ENCODE data around the gene PRDM2. TPM values are rescaled to one million over a fixed set of nuclear protein-coding genes. Genes with fewer than 3 reads are reported as not detected.

Gene PRDM2
- total and polyA plus RNA-seq, 11 donors: 16.1 to 52.7 (median 36.3) TPM

DNA sequence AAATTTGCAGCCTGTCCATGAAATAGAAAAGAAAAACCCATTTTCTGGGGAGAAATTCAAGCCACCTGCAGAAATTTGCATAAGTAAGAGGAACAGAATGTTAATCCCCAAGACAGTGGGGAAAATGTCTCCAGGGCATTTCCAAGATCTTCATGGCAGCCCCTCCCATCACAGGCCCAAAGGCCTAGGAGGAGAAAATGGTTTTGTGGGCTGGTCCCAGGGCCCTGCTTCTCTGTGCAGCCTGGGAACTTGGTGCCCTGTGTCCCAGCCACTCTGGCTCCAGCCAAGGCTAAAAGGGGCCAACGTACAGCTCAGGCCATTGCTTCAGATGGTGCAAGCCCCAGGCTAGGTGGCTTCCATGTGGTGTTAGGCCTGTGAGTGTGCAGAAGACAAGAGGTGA, 155.6 kb downstream of the PRDM2 start:
- intact Hi-C loops (cut with DNase I): no loop called here
- 54 to 83% (median 61%) methylated on average over 1 of the region's 1 CpG for WGBS, 4 donors
- ATAC-seq: no peak

DNA sequence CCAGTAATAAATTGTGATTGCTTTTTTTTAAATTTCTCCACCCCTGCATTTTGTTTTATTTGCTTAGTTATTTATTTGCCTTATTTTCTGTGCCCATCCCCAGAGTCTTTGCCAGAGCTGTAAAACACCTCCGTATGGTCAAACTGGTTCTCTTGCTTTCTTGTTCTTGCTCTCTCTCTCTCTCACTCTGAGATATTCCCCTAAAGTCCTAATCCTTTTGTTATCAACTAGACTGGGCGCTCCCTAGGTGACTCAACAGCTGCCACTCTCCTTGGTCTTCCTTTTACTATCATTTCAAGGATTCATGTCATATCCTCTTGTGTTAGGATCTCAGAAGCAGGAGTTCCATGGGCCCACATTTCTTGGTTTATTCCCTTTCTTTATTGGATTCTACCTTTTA, 160.0 kb downstream of the PRDM2 start:
- Histone ChIP-seq H3K27me3 (peaks cover 0 to 7% (median 0%) of the 10 kb centered on the region in 9 donors), H3K4me3 (no peak overlapping the region), H3K36me3 (no peaks in the 10 kb centered on the region), H3K27ac (no peak overlapping the region), H3K9me3 (peaks cover 0 to 14% (median 2%) of the 10 kb centered on the region in 12 donors), H3K4me1 (no peaks in the 10 kb centered on the region)
- ATAC-seq: no peak
- DNase-seq: no peak
- intact Hi-C loops (cut with DNase I): no loop called here
- TF ChIP-seq, protein P1, sequence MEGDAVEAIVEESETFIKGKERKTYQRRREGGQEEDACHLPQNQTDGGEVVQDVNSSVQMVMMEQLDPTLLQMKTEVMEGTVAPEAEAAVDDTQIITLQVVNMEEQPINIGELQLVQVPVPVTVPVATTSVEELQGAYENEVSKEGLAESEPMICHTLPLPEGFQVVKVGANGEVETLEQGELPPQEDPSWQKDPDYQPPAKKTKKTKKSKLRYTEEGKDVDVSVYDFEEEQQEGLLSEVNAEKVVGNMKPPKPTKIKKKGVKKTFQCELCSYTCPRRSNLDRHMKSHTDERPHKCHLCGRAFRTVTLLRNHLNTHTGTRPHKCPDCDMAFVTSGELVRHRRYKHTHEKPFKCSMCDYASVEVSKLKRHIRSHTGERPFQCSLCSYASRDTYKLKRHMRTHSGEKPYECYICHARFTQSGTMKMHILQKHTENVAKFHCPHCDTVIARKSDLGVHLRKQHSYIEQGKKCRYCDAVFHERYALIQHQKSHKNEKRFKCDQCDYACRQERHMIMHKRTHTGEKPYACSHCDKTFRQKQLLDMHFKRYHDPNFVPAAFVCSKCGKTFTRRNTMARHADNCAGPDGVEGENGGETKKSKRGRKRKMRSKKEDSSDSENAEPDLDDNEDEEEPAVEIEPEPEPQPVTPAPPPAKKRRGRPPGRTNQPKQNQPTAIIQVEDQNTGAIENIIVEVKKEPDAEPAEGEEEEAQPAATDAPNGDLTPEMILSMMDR (IDR thresholded peaks at IDR 0.05): no peak
- no peak for TF ChIP-seq POLR2A (IDR thresholded peaks at IDR 0.05)
- WGBS, 4 donors: 45 to 67% (median 55%) methylated on average over 2 of the region's 2 CpGs

More for the DNA sequence above, 155.6 kb downstream of the PRDM2 start:
- Histone ChIP-seq H3K9me3 (peaks cover 0 to 14% (median 2%) of the 10 kb centered on the region in 12 donors), H3K4me3 (no peak overlapping the region), H3K4me1 (no peaks in the 10 kb centered on the region), H3K36me3 (no peaks in the 10 kb centered on the region), H3K27ac (no peak overlapping the region), H3K27me3 (peaks cover 0 to 3% (median 0%) of the 10 kb centered on the region in 9 donors)
- TF ChIP-seq, protein P1 (IDR thresholded peaks at IDR 0.05): no peak
- TF ChIP-seq POLR2A (IDR thresholded peaks at IDR 0.05): no peak
- DNase-seq: no peak

DNA sequence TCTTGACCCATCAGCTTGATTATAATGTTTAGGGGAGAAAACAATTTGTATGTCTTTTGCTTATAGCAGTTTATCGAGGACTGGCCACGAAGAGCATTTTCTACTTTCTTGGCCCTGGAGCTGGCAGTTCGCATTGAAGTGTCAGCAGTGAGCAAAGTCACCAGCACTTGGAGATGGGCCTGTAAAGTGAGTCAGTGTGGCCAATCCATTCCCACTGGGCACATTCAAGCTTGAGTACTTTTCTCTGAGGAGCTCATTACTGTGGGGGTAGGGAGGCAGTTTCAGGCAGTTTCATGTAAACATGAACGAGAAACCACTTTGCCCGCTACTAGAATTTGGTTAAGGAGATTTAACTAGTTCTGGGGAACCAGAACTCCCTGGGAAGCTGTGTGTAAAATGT, 164.8 kb downstream of the PRDM2 start:
- Histone ChIP-seq H3K4me1 (no peaks in the 10 kb centered on the region), H3K36me3 (no peaks in the 10 kb centered on the region), H3K9me3 (no peaks in the 10 kb centered on the region), H3K27ac (no peak overlapping the region), H3K27me3 (peaks cover 0 to 7% (median 0%) of the 10 kb centered on the region in 9 donors), H3K4me3 (no peak overlapping the region)
- ATAC-seq (no peak), DNase-seq (no peak)
- 88 to 94% (median 91%) methylated on average over 5 of the region's 5 CpGs for WGBS, 4 donors
- no peak for TF ChIP-seq POLR2A (IDR thresholded peaks at IDR 0.05)
- TF ChIP-seq, protein P1 (IDR thresholded peaks at IDR 0.05): no peak
- intact Hi-C loops (cut with DNase I): no loop called here

DNA sequence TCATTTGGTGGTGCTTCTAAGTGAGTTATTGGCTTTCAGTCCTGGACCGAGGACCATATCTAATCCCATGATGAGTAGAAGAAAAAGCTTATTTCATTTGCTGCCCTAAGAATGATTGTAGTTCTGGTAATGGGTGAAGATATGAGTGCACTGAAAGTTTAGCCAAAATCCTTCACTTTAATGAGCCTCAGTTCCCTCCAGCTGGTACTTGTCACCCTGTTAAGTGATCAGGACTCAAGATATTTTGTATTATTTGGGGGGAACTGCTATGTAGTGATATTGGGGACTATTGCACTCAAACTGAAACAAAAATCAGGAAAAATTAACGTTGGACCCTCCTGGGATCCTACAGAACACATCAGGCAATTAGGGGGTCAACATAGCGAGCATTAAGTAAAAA, 165.9 kb downstream of the PRDM2 start:
- TF ChIP-seq POLR2A (IDR thresholded peaks at IDR 0.05): no peak
- TF ChIP-seq, protein P1 (IDR thresholded peaks at IDR 0.05): no peak
- no peak overlapping the region for H3K4me3 ChIP-seq
- H3K9me3 ChIP-seq: no peaks in the 10 kb centered on the region
- no peaks in the 10 kb centered on the region for H3K36me3 ChIP-seq
- 55 to 69% (median 61%) methylated on average over 3 of the region's 3 CpGs for WGBS, 4 donors
- ATAC-seq (no peak), DNase-seq (no peak)
- H3K27ac ChIP-seq: no peak overlapping the region
- intact Hi-C loops (cut with DNase I): no loop called here
- H3K4me1 ChIP-seq: no peaks in the 10 kb centered on the region
- H3K27me3 ChIP-seq: peaks cover 0 to 7% (median 0%) of the 10 kb centered on the region in 9 donors

Data from heart left ventricle (tissue), 16 donors.